Measurements from ENCODE around the gene RIC8B. TPM values are rescaled to one million over a fixed set of nuclear protein-coding genes. Genes with fewer than 3 reads are reported as not detected.

RIC8B gene
- total RNA-seq, 1 donor from 2014 or later = 28.6 TPM

GRCh38 chr12:106754331-106754730 lies 20.2 kb upstream of the RIC8B start:
- ATAC-seq (no peak), DNase-seq (no peak)
- intact Hi-C loops (cut with micrococcal nuclease) = no loop called here

- no peak for DNase-seq
- peak; percentile 72 for ATAC-seq
- intact Hi-C loops (cut with micrococcal nuclease) = no loop called here
Measured at GRCh38 chr12:106757623-106758348, 16.7 kb upstream of the RIC8B start.

GRCh38 chr12:106758349-106759110 lies 16.0 kb upstream of the RIC8B start:
- DNase-seq = no peak
- peak; percentile 30 for ATAC-seq
- intact Hi-C loops (cut with micrococcal nuclease) = no loop called here

- no peak for DNase-seq
- intact Hi-C loops (cut with micrococcal nuclease) = no loop called here
- ATAC-seq = peak; percentile 34
Measured at GRCh38 chr12:106759526-106760183, 14.8 kb upstream of the RIC8B start.

- DNase-seq (no peak), ATAC-seq (peak; percentile 25)
- intact Hi-C loops (cut with micrococcal nuclease) = no loop called here
Measured at GRCh38 chr12:106760184-106760531, 14.3 kb upstream of the RIC8B start.

- intact Hi-C loops (cut with micrococcal nuclease) = no loop called here
- ATAC-seq (peak; percentile 5), DNase-seq (no peak)
Measured at GRCh38 chr12:106764220-106764619, 10.3 kb upstream of the RIC8B start.

GRCh38 chr12:106764738-106765137 lies 9.7 kb upstream of the RIC8B start:
- ATAC-seq (peak; percentile 71), DNase-seq (no peak)
- intact Hi-C loops (cut with micrococcal nuclease) = no loop called here

- peak; percentile 62 for DNase-seq
- ATAC-seq = peak; percentile 84
- intact Hi-C loops (cut with micrococcal nuclease) = no loop called here
Measured at GRCh38 chr12:106766393-106766826, 8.1 kb upstream of the RIC8B start.

- intact Hi-C loops (cut with micrococcal nuclease) = no loop called here
- no peak for DNase-seq
- ATAC-seq = no peak
Measured at GRCh38 chr12:106767206-106767605, 7.3 kb upstream of the RIC8B start.

GRCh38 chr12:106767954-106768822 lies 6.3 kb upstream of the RIC8B start:
- no peak for DNase-seq
- intact Hi-C loops (cut with micrococcal nuclease) = no loop called here
- no peak for ATAC-seq

GRCh38 chr12:106769078-106769477 lies 5.4 kb upstream of the RIC8B start:
- intact Hi-C loops (cut with micrococcal nuclease) = no loop called here
- ATAC-seq = no peak
- DNase-seq = no peak

GRCh38 chr12:106769546-106769945 lies 4.9 kb upstream of the RIC8B start:
- no peak for ATAC-seq
- no peak for DNase-seq
- intact Hi-C loops (cut with micrococcal nuclease) = no loop called here

- no peak for DNase-seq
- ATAC-seq = no peak
- intact Hi-C loops (cut with micrococcal nuclease) = no loop called here
Measured at GRCh38 chr12:106771425-106771824, 3.1 kb upstream of the RIC8B start.

- peak; percentile 4 for ATAC-seq
- no peak for DNase-seq
- intact Hi-C loops (cut with micrococcal nuclease) = no loop called here
Measured at GRCh38 chr12:106773286-106774004, 1.0 kb upstream of the RIC8B start.

GRCh38 chr12:106774808-106775524 lies 484 bp downstream of the RIC8B start:
- ATAC-seq = no peak
- DNase-seq = no peak
- intact Hi-C loops (cut with micrococcal nuclease) = no loop called here

- intact Hi-C loops (cut with micrococcal nuclease) = no loop called here
- DNase-seq = no peak
Measured at GRCh38 chr12:106776897-106777296, 2.4 kb downstream of the RIC8B start.

GRCh38 chr12:106780010-106780631 lies 5.6 kb downstream of the RIC8B start:
- DNase-seq (no peak), ATAC-seq (no peak)
- intact Hi-C loops (cut with micrococcal nuclease) = no loop called here

More at GRCh38 chr12:106776897-106777296, 2.4 kb downstream of the RIC8B start:
- ATAC-seq = no peak

GRCh38 chr12:106782619-106783018 lies 8.1 kb downstream of the RIC8B start:
- no peak for ATAC-seq

More at GRCh38 chr12:106782619-106783018, 8.1 kb downstream of the RIC8B start:
- no peak for DNase-seq
- intact Hi-C loops (cut with micrococcal nuclease) = no loop called here

Measured in left ventricle myocardium superior (tissue), 1 donor.